ENCODE measurements around the gene HNRNPH2. TPM values are rescaled to one million over a fixed set of nuclear protein-coding genes. Genes with fewer than 3 reads are reported as not detected.

The HNRNPH2 gene
- total and polyA plus RNA-seq, 12 donors, result 44.3 to 182 (median 69.9) TPM

GRCh38 chrX:101395789-101396188 lies 12.2 kb upstream of the HNRNPH2 start:
- Histone ChIP-seq H3K4me1 (replicated peaks in 1 of 2) (no peaks in the 10 kb centered on the region), H3K4me3 (no peak overlapping the region), H3K27me3 (no peaks in the 10 kb centered on the region), H3K36me3 (replicated peaks in 1 of 2) (peaks cover 0 to 3% of the 10 kb centered on the region in 2 donors), H3K9me3 (replicated peaks in 1 of 3) (no peaks in the 10 kb centered on the region), H3K27ac (no peak overlapping the region)
- no peak for DNase-seq
- intact Hi-C loops (cut with DNase I), result no loop called here
- WGBS, 4 donors, result 80 to 88% (median 86%) methylated on average over 1 of the region's 1 CpG
- no peak for TF ChIP-seq POLR2A (IDR thresholded peaks at IDR 0.05)
- no peak for TF ChIP-seq CTCF (IDR thresholded peaks at IDR 0.05)

- H3K9me3 ChIP-seq (replicated peaks in 1 of 3), result no peaks in the 10 kb centered on the region
- WGBS, 4 donors, result 14 to 35% (median 29%) methylated on average over 2 to 4 of the region's 4 CpGs
- TF ChIP-seq CTCF (IDR thresholded peaks at IDR 0.05) (no peak), POLR2A (IDR thresholded peaks at IDR 0.05) (no peak)
- no peak for DNase-seq
- peaks cover 0 to 9% of the 10 kb centered on the region in 2 donors for H3K36me3 ChIP-seq (replicated peaks in 1 of 2)
- no peaks in the 10 kb centered on the region for H3K27me3 ChIP-seq
- intact Hi-C loops (cut with DNase I), result no loop called here
- no peak overlapping the region for H3K27ac ChIP-seq
- H3K4me1 ChIP-seq (replicated peaks in 1 of 2), result no peaks in the 10 kb centered on the region
- no peak overlapping the region for H3K4me3 ChIP-seq
These were observed 10.2 kb upstream of the HNRNPH2 start for GRCh38 chrX:101397779-101398178.

- Histone ChIP-seq H3K27ac (no peak overlapping the region), H3K9me3 (replicated peaks in 1 of 3) (no peaks in the 10 kb centered on the region), H3K4me1 (replicated peaks in 1 of 2) (no peaks in the 10 kb centered on the region), H3K4me3 (no peak overlapping the region), H3K36me3 (replicated peaks in 1 of 2) (peaks cover 0 to 9% of the 10 kb centered on the region in 2 donors), H3K27me3 (no peaks in the 10 kb centered on the region)
- no peak for DNase-seq
- 70 to 98% (median 85%) methylated on average over 4 of the region's 4 CpGs for WGBS, 4 donors
- intact Hi-C loops (cut with DNase I), result no loop called here
- TF ChIP-seq CTCF (IDR thresholded peaks at IDR 0.05) (no peak), POLR2A (IDR thresholded peaks at IDR 0.05) (no peak)
These were observed 9.3 kb upstream of the HNRNPH2 start for GRCh38 chrX:101398694-101399093.

GRCh38 chrX:101399825-101400224 lies 8.2 kb upstream of the HNRNPH2 start:
- Histone ChIP-seq H3K36me3 (replicated peaks in 1 of 2) (peaks cover 0 to 9% of the 10 kb centered on the region in 2 donors), H3K9me3 (replicated peaks in 1 of 3) (no peaks in the 10 kb centered on the region), H3K27me3 (no peaks in the 10 kb centered on the region), H3K4me1 (replicated peaks in 1 of 2) (no peaks in the 10 kb centered on the region), H3K4me3 (no peak overlapping the region), H3K27ac (no peak overlapping the region)
- 78 to 98% (median 88%) methylated on average over 4 of the region's 4 CpGs for whole genome bisulfite sequencing, 4 donors
- no peak for DNase-seq
- TF ChIP-seq POLR2A (IDR thresholded peaks at IDR 0.05), result no peak
- TF ChIP-seq CTCF (IDR thresholded peaks at IDR 0.05), result no peak
- intact Hi-C loops (cut with DNase I), result no loop called here

Data from adrenal gland (tissue), 12 donors.